Activated T-cell treated with anti-CD3 and anti-CD28 coated beads, Interleukin-2, amount 50 U/mL, for 48 hours (primary cell): ENCODE results near the gene S100B.
"Not testable (repeated sequence)": the region's sequence is repeated elsewhere in the genome, so short reads cannot be mapped to it uniquely, and the experiment has no call there.

Experiments
- DNase-seq, 2 experiments: peaks; one replicate each; pipeline ENCODE4 v3.0.0-alpha.2; 2020

S100B gene

DNA sequence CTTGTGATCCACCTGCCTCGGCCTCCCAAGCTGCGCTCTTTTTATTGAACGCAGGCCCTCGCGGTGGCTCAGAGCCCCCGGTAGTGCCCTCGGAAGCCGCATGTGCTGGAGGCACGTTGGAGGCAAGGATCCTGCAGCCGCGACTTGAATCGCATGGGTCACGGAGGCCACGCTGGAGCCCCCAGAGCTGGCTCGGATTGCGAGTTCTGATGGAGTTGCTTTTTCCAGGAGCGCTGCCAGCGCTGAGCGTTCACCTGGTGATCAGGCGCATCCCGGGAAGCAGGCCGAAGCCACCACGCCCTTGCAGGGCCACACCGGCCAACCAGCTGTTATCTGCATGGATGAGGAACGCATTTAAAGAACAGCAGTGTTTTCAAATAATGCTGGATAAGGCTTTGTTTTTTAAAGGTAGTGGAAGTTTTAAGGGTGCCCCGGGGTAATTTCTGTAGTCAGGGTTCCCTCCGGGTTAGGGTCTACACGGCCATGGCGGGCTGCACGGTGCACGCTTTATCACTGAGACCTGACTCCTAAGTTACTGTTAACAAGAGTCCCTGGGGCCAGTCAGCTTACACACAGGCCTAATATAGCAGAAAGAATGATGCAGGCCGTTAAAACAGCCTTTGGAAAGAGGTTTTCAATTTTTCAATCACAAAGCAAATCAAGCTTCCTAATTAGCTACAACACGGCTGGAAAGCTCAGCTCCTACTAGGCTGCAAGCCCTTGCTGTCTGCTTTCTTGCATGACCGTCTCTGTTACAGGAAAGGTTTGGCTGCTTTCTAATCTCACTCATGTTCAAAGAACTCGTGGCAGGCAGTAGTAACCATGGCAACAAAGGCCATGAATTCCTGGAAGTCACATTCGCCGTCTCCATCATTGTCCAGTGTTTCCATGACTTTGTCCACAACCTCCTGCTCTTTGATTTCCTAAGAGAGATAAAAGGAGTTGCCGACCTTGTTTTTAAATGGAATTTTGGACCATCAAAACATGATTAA lies 6.0 kb downstream of the S100B start:
- DNase-seq, result no peak

DNA sequence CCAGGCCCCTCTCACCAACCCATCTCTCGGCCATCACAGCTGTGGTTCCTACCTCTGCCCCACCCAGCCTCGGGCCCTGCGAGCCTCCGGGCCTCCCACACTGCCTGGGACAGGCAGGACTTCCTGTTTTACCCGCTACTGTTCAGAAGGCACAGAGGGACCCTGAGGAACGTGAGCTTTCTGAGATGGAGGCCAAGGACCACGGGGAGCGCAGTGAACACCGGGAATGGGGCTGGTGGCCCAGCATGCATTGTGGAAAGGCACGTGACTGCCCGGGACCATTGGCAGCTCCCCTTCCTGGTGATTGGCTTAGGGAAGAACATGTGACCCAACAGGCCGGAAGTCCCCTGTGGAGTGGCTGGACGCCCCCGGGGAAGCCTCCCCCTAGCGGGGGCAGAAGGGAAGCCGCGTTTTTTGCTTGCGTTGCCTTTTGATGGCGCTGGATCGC lies 7.0 kb downstream of the S100B start:
- no peak for DNase-seq

DNA sequence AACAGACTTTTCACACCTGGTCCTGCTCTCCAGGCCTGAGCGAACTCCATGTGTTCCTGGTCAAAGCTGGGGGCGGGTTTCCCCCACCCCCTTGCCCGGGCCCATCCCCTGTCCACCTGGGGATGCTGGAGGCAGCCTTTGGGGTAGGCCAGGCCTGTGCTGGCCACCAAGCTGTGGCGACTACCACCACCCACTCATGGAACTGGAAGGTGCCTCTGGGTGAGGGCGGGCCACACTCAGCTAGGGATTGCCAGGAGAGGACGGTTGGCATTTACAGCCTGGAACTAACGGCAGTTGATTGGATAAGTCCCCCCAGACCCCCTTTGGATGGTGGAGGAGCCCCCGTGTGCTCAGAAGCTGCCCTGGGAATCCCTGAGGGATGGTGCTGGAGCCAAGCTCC lies 7.9 kb downstream of the S100B start:
- DNase-seq, result no peak

DNA sequence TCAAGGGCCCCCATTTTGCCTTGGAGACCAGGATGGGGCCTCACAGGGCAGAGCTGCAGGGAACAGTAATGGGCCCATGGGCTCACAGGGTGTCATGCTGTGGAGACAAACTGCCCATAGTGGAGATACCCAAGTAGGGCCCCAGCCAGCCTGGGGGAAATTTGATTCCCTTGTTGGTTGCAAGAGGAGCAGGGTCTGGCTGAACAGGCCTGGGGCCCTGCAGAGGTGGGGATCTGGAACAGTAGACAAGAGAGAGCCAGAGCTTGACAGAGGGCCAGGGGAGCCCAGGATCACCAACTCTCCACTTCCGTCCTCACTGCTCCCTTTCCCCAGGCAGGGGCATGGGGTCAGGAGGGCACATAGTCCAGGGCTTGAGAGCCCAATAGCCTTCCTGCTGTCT lies 8.7 kb downstream of the S100B start:
- no peak for DNase-seq

DNA sequence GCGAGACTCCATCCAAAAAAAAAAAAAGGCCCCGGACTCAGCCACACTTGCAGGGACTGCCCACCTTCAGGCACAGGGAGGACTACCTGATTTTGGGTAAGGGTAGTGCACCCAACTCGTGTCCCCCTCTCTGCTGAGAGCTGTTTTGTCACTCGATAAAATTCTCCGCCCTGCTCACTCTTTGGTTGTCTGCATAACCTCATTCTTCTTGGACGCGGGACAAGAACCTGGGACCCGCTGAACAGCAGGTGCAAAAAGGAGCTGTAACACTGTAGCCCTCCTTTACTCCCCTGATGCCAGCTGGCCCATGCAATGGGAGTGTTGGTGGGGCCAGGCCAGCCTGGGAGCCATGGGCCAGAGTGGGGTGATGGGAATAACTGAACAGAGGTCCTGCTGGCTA lies 10.6 kb downstream of the S100B start:
- DNase-seq, result no peak

DNA sequence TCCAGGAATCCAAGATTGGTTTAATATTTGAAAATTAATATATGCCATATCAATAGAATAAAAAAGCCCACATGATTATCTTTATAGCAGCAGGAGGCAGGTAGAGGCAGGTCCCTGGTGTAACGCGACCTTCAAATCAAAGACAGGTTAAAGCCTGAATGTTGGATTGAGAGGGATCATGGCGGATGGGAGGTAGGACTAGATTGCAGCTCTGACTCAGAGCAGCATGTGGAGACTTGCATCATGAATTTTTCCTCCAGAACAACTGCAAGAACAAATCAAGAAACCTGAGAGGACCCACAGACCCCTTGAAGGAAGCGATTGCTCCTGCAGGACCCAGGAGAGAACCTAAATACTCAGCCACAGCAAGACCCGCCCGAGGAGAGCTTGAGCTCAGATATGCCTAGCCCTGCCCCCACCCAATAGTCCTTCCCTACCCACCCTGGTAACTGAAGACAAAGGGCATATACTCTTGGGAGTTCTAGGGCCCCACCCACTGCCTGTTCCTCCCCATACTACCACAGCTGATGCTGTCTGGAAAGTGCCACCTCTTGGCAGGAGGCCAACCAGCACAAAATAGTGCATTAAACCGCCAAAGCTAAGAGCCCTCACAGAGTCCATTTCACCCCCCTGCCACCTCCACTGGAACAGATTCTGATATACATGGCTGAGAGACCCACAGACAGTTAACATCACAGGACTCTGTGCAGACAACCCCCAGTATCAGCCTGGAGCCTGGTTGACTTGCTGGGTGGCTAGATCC lies 19.5 kb downstream of the S100B start:
- DNase-seq, result no peak

DNA sequence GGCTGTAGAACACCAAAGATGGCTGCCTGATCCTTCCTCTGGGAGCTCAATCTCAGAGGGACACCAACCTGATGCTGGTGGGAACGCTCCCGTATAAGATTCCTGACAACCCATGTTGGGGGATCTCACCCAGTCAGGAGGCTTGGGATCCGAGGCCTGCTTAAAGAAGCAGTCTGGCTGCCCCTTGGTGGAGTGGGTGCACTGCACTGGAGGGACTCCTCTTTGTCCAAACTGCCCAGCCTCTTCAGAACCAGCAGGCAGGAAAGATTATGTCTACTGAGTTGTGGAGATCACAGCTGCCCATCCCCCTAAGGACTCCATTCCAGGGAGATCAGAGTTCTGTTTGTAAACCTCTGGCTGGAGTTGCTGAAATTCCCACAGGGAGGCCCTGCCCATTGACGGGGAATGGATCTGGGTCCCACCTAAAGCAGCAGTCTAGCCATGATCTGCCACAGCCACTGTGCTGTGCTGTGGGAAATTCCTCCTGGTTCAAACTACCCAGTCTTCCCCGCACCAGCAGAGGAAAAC lies 23.0 kb downstream of the S100B start:
- DNase-seq, result no peak

DNA sequence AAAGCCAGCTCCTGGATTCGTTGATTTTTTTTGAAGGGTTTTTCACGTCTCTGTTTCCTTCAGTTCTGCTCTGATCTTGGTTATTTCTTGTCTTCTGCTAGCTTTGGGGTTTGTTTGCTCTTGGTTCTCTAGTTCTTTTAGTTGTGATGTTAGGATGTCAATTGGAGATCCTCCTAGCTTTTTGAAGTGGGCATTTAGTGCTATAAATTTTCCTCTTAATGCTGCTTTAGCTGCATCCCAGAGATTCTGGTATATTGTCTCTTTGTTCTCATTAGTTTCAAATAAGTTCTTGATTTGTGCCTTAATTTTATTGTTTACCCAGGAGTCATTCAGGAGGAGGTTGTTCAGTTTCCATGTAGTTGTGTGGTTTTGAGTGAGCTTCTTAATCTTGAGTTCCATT lies 25.5 kb downstream of the S100B start:
- not testable (repeated sequence) for DNase-seq

DNA sequence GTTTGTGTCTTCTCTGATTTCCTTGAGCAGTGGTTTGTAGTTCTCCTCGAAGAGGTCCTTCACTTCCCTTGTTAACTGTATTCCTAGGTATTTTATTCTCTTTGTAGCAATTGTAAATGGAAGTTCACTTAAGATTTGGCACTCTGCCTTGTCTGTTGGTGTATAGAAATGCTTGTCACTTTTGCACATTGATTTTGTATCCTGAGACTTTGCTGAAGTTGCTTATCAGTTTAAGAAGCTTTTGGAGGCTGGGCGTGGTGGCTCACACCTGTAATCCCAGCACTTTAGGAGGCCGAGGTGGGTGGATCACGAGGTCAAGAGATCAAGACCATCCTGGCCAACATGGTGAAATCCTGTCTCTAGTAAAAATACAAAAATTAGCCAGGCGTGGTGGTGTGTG lies 27.1 kb downstream of the S100B start:
- DNase-seq, result not testable (repeated sequence)

DNA sequence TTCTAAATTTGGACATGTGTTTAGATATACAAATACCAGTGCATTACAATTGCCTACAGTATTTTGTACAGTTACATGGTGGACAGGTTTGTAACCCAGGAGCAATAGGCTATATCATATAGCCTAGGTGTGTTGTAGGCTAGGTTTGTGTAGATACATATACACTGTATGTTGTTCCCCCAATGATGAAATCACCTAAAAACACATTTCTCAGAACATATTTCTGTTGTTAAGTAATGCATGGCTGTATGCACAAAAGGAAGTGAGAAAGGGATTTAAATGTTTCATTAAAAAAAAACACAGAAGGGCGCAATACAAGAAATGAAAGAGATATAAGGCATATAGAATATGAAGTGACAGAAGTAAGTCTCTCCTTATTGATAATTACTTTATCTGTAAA lies 32.0 kb downstream of the S100B start:
- DNase-seq, result no peak

DNA sequence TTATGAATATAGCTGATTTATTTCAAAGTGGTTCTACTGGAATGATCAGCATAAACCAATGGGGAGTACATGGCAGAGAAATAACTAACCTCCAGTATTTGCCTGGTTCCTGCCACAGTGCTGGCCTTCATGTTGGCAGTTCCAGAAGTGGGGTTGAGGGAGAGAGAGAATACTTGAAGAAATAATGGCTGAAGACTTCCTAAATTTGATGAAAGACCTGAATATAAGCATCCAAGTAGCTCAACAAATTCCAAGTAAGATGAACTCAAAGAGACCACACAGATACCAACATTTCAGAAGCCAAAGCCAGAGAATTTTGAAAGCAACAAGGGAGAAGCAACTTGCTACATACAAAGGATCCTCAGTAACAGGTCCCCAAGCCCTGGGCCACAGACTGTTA lies 34.3 kb downstream of the S100B start:
- no peak for DNase-seq

DNA sequence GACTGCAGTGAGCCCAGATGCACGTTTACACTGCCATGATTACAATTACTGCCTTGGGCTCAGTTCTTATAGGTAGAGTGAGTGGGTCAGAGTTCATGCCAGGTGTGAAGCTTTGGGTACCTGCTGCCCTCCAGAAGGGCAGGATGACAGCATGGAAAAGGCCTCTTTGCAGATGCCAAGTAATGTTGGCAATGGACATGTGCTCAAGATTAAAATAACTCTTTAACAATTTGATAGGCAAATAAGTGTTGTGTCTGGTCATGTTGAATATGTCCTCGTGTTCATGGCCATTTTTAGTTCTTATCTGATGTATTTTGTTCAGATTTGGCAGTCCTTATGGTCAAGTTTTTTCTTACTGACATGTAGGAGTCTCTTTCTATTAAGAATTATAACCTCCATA lies 34.8 kb downstream of the S100B start:
- no peak for DNase-seq

DNA sequence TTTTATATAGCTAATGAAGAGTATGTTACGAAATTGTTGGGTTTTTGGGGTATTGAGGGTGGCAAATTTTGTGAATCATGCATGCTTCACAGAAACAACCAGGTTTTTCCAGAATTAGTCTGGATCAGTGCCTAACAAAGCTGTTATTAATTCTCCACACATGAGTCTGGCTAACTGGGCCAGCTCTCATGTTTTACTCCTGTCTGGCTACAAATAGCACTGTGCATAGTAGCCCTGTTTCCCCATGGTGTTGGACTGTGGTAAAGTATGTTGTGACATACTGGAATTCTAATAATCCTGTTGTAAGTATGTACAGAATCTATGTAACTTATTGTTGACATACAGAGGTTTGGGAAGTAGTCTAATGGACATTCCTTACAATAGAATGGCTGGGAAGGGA lies 35.8 kb downstream of the S100B start:
- DNase-seq, result no peak

DNA sequence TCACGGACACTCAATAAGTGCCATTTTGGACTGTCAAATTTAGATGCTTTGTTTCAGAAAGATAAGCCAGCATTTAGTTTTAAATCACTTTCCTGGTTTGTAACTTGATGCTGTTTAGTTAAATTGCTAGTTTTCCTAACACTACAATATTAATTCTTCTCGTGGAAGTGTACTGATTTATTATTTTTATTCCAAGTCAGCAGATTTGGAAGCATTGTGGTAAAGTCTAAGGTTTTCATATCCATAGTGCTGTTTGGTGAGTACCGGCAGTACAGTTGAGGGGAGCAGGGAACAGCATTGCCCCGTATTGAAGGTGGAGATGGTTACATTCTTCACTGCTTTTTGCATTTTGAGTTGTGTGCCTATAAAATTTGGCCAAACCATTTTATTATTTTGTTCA lies 36.3 kb downstream of the S100B start:
- no peak for DNase-seq

DNA sequence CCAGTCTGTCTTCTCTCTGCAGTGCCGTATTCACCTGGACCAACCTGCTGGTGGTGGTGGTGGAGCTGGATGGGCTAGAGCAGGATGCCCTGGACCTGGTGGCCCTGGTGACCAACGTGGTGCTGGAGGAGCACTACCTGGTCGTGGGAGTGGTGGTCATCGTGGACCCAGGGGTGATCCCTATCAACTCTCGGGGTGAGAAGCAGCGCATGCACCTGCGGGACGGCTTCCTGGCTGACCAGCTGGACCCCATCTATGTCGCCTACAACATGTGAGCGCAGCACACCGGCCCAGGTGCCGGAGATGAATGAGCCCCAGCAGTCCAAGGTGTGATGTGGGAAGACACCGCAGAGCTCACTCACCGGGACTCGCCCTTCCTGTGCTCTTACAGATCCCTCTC lies 37.5 kb downstream of the S100B start:
- DNase-seq, result no peak

DNA sequence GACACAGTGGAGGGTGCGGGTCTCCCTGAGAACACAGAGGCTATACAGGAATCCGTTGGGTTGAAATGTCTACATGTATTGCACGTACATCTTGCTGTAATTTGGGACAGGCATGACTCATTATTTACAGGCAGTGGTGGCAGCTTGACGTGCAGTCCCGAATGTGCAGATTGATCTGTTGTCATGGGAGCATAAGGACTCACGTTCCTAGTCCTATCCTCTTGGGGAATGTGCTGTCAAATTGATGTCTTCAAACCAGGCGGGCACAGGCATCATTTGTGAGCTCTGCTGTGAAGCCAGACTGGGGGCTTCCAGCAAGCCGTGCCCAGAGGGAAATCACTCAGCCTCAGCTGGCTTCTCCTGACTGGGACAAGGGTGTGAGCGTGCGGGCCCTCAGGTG lies 40.5 kb downstream of the S100B start:
- no peak for DNase-seq

DNA sequence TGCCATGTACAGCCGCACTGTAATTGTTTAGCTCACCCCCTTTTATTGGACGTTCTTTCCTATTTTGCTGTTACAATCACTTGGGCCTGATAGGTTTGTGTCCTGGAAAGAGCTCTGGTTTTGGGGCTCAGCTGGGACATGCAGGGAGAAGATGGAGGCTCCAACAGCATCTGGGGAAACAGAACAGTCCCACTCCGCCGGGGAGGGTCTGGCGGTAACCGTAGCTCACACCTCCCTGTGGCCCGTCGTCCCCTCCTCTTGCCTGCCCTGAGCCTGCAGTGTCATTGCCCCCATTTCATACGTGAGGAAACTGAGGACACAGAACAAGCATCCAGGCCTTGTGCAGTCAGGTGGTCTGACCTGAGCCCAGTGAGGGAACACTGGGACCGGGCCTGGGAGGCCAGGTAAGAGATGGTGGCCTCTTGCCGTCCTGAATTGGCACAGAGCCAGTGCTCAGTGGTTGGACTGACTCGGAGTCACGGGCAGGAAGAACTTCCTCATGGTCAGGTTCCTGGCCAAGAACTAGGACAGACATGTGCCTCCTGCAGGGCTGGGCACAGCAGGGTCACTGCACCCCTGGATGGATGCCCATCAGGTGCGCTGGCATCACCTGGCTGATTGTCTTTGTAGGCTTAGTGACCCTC lies 41.8 kb downstream of the S100B start:
- DNase-seq, result no peak

DNA sequence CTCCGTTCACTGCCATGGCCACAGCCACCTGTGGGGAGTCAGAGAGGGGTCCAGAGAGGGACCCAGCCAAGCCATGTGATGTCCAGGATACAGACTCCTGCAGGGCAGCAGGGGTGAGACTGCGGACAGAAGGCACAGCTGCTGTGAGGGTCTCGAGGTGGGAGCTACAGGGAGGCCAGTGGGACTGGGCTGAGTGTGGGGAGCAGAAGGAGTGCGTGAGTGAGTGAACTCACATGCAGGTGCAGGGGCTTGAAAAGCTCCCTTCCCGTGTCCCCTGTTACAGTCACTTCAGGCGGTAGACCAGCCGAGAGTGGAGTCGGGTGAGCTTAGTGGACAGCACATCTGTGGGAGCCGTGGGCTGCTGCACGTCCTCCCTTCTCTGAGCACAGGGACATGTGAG lies 42.4 kb downstream of the S100B start:
- DNase-seq, result no peak

DNA sequence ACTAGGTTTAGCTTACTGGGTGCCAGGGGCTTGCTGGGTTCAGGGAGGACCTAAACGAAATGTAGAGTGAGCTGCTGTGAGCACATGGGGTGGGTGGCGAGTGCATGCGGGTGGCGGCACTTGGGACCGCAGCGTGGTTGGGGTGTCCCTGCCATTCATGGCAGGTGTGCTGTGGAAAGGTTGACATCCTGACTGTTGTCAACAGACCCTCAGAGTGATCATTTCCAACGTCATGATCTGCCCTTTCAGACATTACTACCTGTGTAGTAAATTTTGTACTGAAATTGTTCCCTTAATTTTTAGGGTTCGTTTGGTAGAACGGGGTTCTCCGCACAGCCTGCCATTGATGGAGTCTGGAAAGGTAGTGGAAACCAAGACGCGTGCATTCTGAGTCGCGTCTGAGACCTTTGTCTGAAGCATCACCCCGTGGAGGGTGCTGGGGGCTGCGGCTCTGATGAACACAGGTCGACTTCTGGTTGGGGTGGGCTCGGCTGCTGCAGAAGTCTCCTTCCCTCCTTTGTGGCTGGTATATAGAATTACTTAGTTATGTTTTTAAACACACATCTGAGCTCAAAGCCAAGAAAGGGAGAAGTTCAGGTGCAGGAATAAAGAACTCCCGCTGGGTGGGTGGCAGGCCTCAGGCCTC lies 43.3 kb downstream of the S100B start:
- DNase-seq, result no peak

DNA sequence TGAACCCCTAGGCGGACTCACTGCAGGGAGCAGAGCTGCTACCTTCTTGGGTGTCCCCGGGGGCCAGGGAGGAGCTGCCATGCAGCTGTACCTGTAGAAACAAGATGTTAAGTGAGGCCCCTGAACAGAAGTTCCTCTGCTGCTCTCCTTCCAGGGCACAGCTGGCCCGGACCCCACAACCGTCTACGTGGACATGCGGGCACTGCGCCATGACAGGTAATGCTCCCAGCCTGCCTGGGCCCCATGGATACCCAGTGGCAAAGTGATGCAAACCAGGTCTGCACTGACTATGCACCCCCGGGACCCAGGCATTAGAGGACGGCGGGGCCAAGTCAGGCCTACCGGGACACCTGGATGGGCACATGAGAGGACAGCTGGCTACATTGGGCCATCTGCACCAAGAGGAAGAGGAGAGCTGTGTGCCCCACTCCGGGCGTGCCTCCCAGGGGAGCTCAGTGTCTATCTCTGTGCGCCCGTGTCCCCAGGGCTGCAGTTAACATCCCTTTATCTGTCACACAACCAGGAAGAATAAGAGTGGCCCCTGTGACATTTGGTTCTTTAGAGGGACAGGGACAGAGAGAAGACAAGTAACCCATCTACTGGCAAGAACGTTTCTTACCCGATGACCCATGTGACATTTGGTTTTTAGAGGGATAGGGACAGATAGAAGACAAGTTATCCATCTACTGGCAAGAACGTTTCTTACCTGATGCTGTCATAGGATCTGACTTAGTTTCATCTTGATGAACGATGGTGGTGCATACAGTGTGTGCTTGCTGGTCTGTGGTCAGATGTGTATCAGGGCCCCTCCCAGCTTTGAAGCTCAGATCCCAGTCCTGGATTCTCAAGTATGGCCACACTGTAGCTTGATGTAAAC lies 44.1 kb downstream of the S100B start:
- no peak for DNase-seq

DNA sequence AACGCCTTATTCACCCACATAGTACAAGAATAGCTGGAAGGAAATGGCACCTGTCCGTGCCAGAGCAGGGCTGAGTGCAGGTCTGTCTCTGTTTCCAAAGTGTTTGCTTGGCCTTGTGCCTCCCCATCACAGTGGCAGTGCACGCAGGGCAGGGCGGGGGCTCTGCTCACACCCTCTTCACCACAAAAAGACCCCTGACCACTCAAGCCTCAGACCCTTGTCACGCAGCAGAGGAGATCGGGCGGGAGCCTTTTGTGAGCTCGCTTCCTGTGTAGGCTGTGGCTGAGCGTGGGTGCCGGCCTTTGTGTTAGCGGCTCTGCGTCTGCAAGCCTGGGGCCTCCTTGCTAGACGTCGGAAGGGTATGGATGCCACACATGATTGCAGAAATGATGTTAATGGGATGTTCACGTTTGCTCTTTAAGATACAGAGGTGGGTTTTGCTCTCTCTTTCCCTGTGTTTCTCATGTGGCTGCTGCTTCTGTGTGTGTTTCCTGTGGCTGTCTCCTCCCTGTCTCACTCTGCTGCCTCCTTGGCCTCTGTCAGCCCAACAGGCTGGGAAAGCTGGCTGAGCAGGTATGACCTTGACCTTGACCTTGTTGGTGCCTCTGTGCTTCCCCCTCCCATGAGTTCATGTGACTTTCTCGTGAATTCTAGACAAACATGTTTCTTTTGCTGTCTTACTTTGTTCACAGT lies 45.4 kb downstream of the S100B start:
- peak; percentile 78 to 84 for DNase-seq
